Testis (tissue), 2 donors: Measurements from ENCODE around the gene GPATCH2L.

Source experiments
- POLR2A ChIP-seq: fragments of 450-650 bp; IDR thresholded peaks from one replicate; pipeline ENCODE4 v1.6.1; 2017; ENCODE audit warnings: antibody characterized with exemption, mild to moderate bottlenecking, moderate library complexity
- TF ChIP-seq, protein P1 (sequence below), 3 experiments: fragments of 450-650 bp in 2 of 3; fragments of 200-600 bp in 1 of 3; sonication (generic) in 1 of 3; IDR thresholded peaks; one replicate each; pipeline ENCODE4 v1.5.1; 2016 to 2019; ENCODE audit warnings: antibody characterized with exemption in 3 of 3, mild to moderate bottlenecking in 2 of 3, moderate library complexity in 1 of 3

DNA sequence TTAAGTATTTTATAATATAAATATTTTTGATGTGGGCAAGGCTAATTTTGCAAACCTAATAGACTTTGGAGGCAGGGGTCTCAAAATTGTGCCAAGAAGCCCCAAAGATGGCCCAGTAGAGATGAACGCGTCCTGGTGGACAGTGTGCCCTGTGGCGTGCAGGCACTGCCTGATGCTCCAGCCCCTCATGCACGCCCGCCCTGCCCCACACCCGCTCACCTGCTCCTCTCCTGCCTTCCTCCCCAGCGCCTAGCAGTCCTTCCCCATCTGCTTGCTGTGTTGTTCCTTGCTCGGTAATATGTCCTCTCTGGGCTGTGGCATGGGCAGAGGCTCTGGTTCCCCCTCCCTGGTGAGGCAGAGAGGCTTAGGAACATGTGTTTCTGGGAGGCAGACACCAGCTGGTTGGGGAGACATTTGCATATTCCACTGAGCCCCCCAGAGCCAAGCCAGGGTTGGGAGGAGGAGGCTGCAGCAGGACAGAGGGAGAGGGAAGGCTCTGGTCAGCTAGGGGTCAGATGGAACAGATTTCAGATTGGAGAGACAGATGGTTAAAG, 46.8 kb upstream of the GPATCH2L start:
- TF ChIP-seq, protein P1, sequence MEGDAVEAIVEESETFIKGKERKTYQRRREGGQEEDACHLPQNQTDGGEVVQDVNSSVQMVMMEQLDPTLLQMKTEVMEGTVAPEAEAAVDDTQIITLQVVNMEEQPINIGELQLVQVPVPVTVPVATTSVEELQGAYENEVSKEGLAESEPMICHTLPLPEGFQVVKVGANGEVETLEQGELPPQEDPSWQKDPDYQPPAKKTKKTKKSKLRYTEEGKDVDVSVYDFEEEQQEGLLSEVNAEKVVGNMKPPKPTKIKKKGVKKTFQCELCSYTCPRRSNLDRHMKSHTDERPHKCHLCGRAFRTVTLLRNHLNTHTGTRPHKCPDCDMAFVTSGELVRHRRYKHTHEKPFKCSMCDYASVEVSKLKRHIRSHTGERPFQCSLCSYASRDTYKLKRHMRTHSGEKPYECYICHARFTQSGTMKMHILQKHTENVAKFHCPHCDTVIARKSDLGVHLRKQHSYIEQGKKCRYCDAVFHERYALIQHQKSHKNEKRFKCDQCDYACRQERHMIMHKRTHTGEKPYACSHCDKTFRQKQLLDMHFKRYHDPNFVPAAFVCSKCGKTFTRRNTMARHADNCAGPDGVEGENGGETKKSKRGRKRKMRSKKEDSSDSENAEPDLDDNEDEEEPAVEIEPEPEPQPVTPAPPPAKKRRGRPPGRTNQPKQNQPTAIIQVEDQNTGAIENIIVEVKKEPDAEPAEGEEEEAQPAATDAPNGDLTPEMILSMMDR (IDR thresholded peaks at IDR 0.05), result no peak
- no peak for TF ChIP-seq POLR2A
